GM23338 (cell line): ENCODE data around the gene INSL6. TPM values are rescaled to one million over a fixed set of nuclear protein-coding genes. Genes with fewer than 3 reads are reported as not detected.

Experiments used
- ATAC-seq: fragments of 200-7000 bp; cut with Tn5 transposase; 3 replicates; pipeline ENCODE4 v1.9.1; 2020
- DNase-seq: peaks from one replicate; pipeline ENCODE4 v3.0.0-alpha.2; 2015; ENCODE audit warnings: low spot score
- H2AFZ ChIP-seq: fragments of 200-600 bp; sonication (generic); 2 replicates; pipeline ENCODE4 v1.8.0; 2016; ENCODE audit warnings: antibody characterized with exemption, mild to moderate bottlenecking, moderate library complexity
- H3F3A ChIP-seq: fragments of 200-600 bp; sonication (generic); replicated peaks from 2 replicates; pipeline ENCODE4 v1.8.0; 2017; ENCODE audit warnings: antibody characterized with exemption, mixed run types, low read depth
- H3K27ac ChIP-seq: fragments of 200-600 bp; sonication (generic); 2 replicates; pipeline ENCODE4 v1.6.1; 2016; ENCODE audit warnings: low read depth
- H3K27me3 ChIP-seq: fragments of 200-600 bp; sonication (generic); 2 replicates; pipeline ENCODE4 v1.8.0; 2016; ENCODE audit warnings: mild to moderate bottlenecking, mixed run types, moderate library complexity; ENCODE audit not compliant: insufficient read depth
- H3K36me3 ChIP-seq: fragments of 200-600 bp; sonication (generic); 2 replicates; pipeline ENCODE4 v1.8.0; 2016; ENCODE audit warnings: mild to moderate bottlenecking; ENCODE audit not compliant: insufficient read depth
- H3K4me1 ChIP-seq: fragments of 200-600 bp; sonication (generic); 2 replicates; pipeline ENCODE4 v1.8.0; 2016; ENCODE audit warnings: mild to moderate bottlenecking, moderate library complexity; ENCODE audit not compliant: insufficient read depth
- H3K4me2 ChIP-seq: fragments of 200-600 bp; sonication (generic); 2 replicates; pipeline ENCODE4 v1.7.1; 2017; ENCODE audit warnings: mixed run types
- H3K4me3 ChIP-seq: fragments of 200-600 bp; sonication (generic); 2 replicates; pipeline ENCODE4 v1.6.1; 2016; ENCODE audit warnings: mixed run types
- H3K79me2 ChIP-seq: fragments of 200-600 bp; sonication (generic); replicated peaks from 2 replicates; pipeline ENCODE4 v1.8.0; 2017; ENCODE audit warnings: mild to moderate bottlenecking; ENCODE audit not compliant: insufficient read depth
- H3K9me2 ChIP-seq: fragments of 200-600 bp; sonication (generic); 2 replicates; pipeline ENCODE4 v1.8.0; 2017; ENCODE audit not compliant: insufficient read depth
- H4K20me1 ChIP-seq: fragments of 200-600 bp; sonication (generic); replicated peaks from 2 replicates; pipeline ENCODE4 v1.8.0; 2017; ENCODE audit warnings: mild to moderate bottlenecking; ENCODE audit not compliant: insufficient read depth
- H3K27ac Mint-ChIP-seq: 2 replicates; pipeline ENCODE4 v1.8.0; 2020; ENCODE audit warnings: inconsistent platforms, mild to moderate bottlenecking, moderate library complexity, mixed read lengths
- H3K27me3 Mint-ChIP-seq: 3 replicates; pipeline ENCODE4 v1.8.0; 2022; ENCODE audit warnings: low read depth, mild to moderate bottlenecking, moderate library complexity, mixed read lengths, inconsistent platforms; ENCODE audit not compliant: insufficient read depth, poor library complexity
- H3K36me3 Mint-ChIP-seq: 3 replicates; pipeline ENCODE4 v1.8.0; 2021; ENCODE audit warnings: low read depth, mild to moderate bottlenecking, inconsistent platforms, moderate library complexity, mixed read lengths
- H3K4me1 Mint-ChIP-seq: 3 replicates; pipeline ENCODE4 v1.8.0; 2020; ENCODE audit warnings: mild to moderate bottlenecking, inconsistent platforms, mixed read lengths
- H3K4me3 Mint-ChIP-seq: 3 replicates; pipeline ENCODE4 v1.8.0; 2021; ENCODE audit warnings: moderate library complexity, mild to moderate bottlenecking, inconsistent platforms, mixed read lengths
- H3K9me3 Mint-ChIP-seq: 3 replicates; pipeline ENCODE4 v1.8.0; 2020; ENCODE audit warnings: moderate library complexity, mild to moderate bottlenecking, inconsistent platforms, mixed read lengths
- CREB1 ChIP-seq: fragments of 250-450 bp; sonication (Bioruptor Pico); IDR thresholded peaks from 2 replicates; pipeline ENCODE4 v1.5.0; 2020; ENCODE audit warnings: low read depth, mild to moderate bottlenecking, moderate library complexity
- EZH2 ChIP-seq: fragments of 200-600 bp; sonication (generic); IDR thresholded peaks from one replicate; pipeline ENCODE4 v1.8.0; 2017; ENCODE audit warnings: antibody characterized with exemption, mild to moderate bottlenecking, low read depth; ENCODE audit not compliant: unreplicated experiment
- EZH2phosphoT487 ChIP-seq: fragments of 200-600 bp; sonication (generic); IDR thresholded peaks from one replicate; pipeline ENCODE4 v1.8.1; 2018; ENCODE audit warnings: antibody characterized with exemption; ENCODE audit not compliant: unreplicated experiment
- JUNB ChIP-seq: IDR thresholded peaks from one replicate; pipeline ENCODE4 v1.6.1; 2016; ENCODE audit warnings: antibody characterized with exemption; ENCODE audit not compliant: unreplicated experiment
- NANOG ChIP-seq: IDR thresholded peaks from 2 replicates; pipeline ENCODE4 v1.6.1; 2016; ENCODE audit warnings: antibody characterized with exemption, borderline replicate concordance
- POLR2AphosphoS5 ChIP-seq: IDR thresholded peaks from 2 replicates; pipeline ENCODE4 v1.6.1; 2016; ENCODE audit warnings: antibody characterized with exemption, low read depth
- STAT1 ChIP-seq: IDR thresholded peaks from one replicate; pipeline ENCODE4 v1.6.1; 2016; ENCODE audit warnings: antibody characterized with exemption; ENCODE audit not compliant: unreplicated experiment
- ZNF114 ChIP-seq: fragments of 250-450 bp; sonication (Bioruptor Pico); IDR thresholded peaks from 2 replicates; pipeline ENCODE4 v1.5.0; 2020; ENCODE audit warnings: mild to moderate bottlenecking, moderate library complexity
- ZNF331 ChIP-seq: fragments of 250-450 bp; sonication (Bioruptor Pico); IDR thresholded peaks from 2 replicates; pipeline ENCODE4 v1.5.0; 2020; ENCODE audit warnings: low read depth, mild to moderate bottlenecking, moderate library complexity
- polyA plus RNA-seq: library from polyadenylated mRNA; unstranded; fragments of >200 nt; fragmentation: Nextera tagmentation; extraction: Ambion mirVana; gene quantifications from 2 replicates; pipeline ENCODE4 v1.2.1, GENCODE V29; 2016
- total RNA-seq: library from RNA; depleted of rRNA; stranded (reverse); fragments of >200 nt; shearing (Covaris generic); gene quantifications from 2 replicates; pipeline ENCODE4 v1.2.3, GENCODE V29; 2014
- TF ChIP-seq, protein P1 (sequence below), 2 experiments: fragments of 200-600 bp in 1 of 2; sonication (generic) in 1 of 2; conservative IDR thresholded peaks; 2 replicates each; pipeline versions ENCODE4 v1.5.1 to v1.6.1; 2016 to 2017; ENCODE audit warnings: antibody characterized with exemption in 2 of 2, low read depth in 2 of 2, mild to moderate bottlenecking in 2 of 2, moderate library complexity in 1 of 2
- TF ChIP-seq, protein P2 (sequence below): fragments of 250-450 bp; sonication (Bioruptor Pico); IDR thresholded peaks from 2 replicates; pipeline ENCODE4 v1.5.0; 2020; ENCODE audit warnings: mild to moderate bottlenecking, moderate library complexity
- TF ChIP-seq, protein P3 (sequence below): IDR thresholded peaks from 2 replicates; pipeline ENCODE4 v1.6.1; 2016; ENCODE audit warnings: antibody characterized with exemption
- TF ChIP-seq, protein P4 (sequence below): IDR thresholded peaks from one replicate; pipeline ENCODE4 v1.6.1; 2018; ENCODE audit warnings: antibody characterized with exemption; ENCODE audit not compliant: unreplicated experiment

The INSL6 gene
- total and polyA plus RNA-seq, 2 experiments from 2014 or later: not detected

DNA sequence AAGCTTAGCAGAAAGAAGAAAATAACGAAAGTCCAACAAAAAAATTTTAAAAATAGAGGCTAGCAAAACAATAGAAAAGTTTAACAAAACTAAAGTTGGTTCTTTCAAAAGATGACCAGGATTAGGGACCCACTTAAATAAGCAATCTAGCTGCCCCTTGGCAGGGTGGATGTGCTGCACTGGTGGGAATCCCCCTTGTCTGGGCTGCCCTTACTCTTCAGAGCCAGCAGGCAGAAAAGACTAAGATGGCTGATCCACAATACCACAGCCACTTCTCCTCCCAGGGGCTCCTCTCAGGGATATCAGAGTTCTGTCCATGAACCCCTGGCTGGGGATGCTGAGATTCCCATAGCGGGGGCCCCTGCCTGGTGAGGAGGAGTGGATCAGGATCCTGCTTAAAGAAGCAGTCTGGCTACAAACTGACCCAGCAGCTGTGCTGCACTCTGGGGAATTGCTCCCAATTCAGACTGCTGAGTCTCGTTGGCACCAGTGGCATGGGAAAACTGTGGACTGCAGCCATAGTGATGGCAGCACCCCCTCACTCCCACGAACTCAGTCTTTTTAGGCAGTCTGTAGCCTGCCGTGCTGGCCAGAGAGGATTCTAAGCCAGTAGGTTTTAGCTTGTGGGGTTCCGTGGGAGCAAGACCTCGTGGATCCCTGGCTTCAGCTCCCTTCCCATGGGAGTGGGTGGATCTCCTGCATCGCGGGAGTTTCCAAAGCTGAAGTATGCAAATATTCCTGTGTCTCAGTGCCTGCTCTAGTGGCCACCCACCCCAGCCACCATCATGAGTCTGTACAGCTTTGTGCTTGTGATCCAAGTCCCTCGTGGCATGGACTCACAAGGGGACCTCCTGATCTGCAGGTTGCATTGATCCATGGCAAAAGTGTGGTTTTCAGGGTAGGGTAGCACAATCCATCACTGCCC is 2.9 kb upstream of the INSL6 start:
- peak overlapping the region; percentile 53; the same call in 1 of the 2 replicates for H2AFZ ChIP-seq
- no peak for ATAC-seq
- no peak for DNase-seq
- peaks cover 5% of the 10 kb centered on the region; the same call in 2 of the 3 replicates for H3K4me1 Mint-ChIP-seq
- H3K27ac Mint-ChIP-seq: no peak overlapping the region
- H3K4me1 ChIP-seq: no peaks in the 10 kb centered on the region
- H3K27ac ChIP-seq: no peak overlapping the region
- H3K27me3 Mint-ChIP-seq: peaks cover 3% of the 10 kb centered on the region
- TF ChIP-seq, protein P1, sequence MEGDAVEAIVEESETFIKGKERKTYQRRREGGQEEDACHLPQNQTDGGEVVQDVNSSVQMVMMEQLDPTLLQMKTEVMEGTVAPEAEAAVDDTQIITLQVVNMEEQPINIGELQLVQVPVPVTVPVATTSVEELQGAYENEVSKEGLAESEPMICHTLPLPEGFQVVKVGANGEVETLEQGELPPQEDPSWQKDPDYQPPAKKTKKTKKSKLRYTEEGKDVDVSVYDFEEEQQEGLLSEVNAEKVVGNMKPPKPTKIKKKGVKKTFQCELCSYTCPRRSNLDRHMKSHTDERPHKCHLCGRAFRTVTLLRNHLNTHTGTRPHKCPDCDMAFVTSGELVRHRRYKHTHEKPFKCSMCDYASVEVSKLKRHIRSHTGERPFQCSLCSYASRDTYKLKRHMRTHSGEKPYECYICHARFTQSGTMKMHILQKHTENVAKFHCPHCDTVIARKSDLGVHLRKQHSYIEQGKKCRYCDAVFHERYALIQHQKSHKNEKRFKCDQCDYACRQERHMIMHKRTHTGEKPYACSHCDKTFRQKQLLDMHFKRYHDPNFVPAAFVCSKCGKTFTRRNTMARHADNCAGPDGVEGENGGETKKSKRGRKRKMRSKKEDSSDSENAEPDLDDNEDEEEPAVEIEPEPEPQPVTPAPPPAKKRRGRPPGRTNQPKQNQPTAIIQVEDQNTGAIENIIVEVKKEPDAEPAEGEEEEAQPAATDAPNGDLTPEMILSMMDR (conservative IDR thresholded peaks at IDR 0.05; ENCODE audit: low read depth in 2 of 2): no peak
- TF ChIP-seq EZH2phosphoT487 (no peak), NANOG (no peak), JUNB (no peak), STAT1 (no peak), EZH2 (no peak), ZNF331 (no peak), CREB1 (CRISPR knock-in tag) (no peak), POLR2AphosphoS5 (no peak), ZNF114 (CRISPR knock-in tag) (no peak)
- TF ChIP-seq, protein P2, sequence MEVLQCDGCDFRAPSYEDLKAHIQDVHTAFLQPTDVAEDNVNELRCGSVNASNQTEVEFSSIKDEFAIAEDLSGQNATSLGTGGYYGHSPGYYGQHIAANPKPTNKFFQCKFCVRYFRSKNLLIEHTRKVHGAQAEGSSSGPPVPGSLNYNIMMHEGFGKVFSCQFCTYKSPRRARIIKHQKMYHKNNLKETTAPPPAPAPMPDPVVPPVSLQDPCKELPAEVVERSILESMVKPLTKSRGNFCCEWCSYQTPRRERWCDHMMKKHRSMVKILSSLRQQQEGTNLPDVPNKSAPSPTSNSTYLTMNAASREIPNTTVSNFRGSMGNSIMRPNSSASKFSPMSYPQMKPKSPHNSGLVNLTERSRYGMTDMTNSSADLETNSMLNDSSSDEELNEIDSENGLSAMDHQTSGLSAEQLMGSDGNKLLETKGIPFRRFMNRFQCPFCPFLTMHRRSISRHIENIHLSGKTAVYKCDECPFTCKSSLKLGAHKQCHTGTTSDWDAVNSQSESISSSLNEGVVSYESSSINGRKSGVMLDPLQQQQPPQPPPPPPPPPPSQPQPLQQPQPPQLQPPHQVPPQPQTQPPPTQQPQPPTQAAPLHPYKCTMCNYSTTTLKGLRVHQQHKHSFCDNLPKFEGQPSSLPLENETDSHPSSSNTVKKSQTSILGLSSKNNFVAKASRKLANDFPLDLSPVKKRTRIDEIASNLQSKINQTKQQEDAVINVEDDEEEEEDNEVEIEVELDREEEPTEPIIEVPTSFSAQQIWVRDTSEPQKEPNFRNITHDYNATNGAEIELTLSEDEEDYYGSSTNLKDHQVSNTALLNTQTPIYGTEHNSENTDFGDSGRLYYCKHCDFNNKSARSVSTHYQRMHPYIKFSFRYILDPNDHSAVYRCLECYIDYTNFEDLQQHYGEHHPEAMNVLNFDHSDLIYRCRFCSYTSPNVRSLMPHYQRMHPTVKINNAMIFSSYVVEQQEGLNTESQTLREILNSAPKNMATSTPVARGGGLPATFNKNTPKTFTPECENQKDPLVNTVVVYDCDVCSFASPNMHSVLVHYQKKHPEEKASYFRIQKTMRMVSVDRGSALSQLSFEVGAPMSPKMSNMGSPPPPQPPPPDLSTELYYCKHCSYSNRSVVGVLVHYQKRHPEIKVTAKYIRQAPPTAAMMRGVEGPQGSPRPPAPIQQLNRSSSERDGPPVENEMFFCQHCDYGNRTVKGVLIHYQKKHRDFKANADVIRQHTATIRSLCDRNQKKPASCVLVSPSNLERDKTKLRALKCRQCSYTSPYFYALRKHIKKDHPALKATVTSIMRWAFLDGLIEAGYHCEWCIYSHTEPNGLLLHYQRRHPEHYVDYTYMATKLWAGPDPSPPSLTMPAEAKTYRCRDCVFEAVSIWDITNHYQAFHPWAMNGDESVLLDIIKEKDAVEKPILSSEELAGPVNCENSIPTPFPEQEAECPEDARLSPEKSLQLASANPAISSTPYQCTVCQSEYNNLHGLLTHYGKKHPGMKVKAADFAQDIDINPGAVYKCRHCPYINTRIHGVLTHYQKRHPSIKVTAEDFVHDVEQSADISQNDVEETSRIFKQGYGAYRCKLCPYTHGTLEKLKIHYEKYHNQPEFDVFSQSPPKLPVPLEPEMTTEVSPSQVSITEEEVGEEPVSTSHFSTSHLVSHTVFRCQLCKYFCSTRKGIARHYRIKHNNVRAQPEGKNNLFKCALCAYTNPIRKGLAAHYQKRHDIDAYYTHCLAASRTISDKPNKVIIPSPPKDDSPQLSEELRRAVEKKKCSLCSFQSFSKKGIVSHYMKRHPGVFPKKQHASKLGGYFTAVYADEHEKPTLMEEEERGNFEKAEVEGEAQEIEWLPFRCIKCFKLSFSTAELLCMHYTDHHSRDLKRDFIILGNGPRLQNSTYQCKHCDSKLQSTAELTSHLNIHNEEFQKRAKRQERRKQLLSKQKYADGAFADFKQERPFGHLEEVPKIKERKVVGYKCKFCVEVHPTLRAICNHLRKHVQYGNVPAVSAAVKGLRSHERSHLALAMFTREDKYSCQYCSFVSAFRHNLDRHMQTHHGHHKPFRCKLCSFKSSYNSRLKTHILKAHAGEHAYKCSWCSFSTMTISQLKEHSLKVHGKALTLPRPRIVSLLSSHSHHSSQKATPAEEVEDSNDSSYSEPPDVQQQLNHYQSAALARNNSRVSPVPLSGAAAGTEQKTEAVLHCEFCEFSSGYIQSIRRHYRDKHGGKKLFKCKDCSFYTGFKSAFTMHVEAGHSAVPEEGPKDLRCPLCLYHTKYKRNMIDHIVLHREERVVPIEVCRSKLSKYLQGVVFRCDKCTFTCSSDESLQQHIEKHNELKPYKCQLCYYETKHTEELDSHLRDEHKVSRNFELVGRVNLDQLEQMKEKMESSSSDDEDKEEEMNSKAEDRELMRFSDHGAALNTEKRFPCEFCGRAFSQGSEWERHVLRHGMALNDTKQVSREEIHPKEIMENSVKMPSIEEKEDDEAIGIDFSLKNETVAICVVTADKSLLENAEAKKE (CRISPR knock-in tag): no peak
- TF ChIP-seq, protein P3, sequence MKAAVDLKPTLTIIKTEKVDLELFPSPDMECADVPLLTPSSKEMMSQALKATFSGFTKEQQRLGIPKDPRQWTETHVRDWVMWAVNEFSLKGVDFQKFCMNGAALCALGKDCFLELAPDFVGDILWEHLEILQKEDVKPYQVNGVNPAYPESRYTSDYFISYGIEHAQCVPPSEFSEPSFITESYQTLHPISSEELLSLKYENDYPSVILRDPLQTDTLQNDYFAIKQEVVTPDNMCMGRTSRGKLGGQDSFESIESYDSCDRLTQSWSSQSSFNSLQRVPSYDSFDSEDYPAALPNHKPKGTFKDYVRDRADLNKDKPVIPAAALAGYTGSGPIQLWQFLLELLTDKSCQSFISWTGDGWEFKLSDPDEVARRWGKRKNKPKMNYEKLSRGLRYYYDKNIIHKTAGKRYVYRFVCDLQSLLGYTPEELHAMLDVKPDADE: no peak
- TF ChIP-seq, protein P4, sequence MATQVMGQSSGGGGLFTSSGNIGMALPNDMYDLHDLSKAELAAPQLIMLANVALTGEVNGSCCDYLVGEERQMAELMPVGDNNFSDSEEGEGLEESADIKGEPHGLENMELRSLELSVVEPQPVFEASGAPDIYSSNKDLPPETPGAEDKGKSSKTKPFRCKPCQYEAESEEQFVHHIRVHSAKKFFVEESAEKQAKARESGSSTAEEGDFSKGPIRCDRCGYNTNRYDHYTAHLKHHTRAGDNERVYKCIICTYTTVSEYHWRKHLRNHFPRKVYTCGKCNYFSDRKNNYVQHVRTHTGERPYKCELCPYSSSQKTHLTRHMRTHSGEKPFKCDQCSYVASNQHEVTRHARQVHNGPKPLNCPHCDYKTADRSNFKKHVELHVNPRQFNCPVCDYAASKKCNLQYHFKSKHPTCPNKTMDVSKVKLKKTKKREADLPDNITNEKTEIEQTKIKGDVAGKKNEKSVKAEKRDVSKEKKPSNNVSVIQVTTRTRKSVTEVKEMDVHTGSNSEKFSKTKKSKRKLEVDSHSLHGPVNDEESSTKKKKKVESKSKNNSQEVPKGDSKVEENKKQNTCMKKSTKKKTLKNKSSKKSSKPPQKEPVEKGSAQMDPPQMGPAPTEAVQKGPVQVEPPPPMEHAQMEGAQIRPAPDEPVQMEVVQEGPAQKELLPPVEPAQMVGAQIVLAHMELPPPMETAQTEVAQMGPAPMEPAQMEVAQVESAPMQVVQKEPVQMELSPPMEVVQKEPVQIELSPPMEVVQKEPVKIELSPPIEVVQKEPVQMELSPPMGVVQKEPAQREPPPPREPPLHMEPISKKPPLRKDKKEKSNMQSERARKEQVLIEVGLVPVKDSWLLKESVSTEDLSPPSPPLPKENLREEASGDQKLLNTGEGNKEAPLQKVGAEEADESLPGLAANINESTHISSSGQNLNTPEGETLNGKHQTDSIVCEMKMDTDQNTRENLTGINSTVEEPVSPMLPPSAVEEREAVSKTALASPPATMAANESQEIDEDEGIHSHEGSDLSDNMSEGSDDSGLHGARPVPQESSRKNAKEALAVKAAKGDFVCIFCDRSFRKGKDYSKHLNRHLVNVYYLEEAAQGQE: no peak
- no peaks in the 10 kb centered on the region for H3F3A ChIP-seq
- H3K9me2 ChIP-seq: no peaks in the 10 kb centered on the region
- no peak overlapping the region for H3K4me3 ChIP-seq
- H3K36me3 Mint-ChIP-seq: no peaks in the 10 kb centered on the region
- H4K20me1 ChIP-seq: no peaks in the 10 kb centered on the region
- H3K4me2 ChIP-seq: no peak overlapping the region
- no peaks in the 10 kb centered on the region for H3K79me2 ChIP-seq
- no peaks in the 10 kb centered on the region for H3K27me3 ChIP-seq
- no peaks in the 10 kb centered on the region for H3K36me3 ChIP-seq
- no peak overlapping the region for H3K4me3 Mint-ChIP-seq
- H3K9me3 Mint-ChIP-seq: no peaks in the 10 kb centered on the region
